Medulla oblongata (tissue), 1 donor: Measurements from ENCODE around the gene TTLL1.

ENCODE experiments used
- DNase-seq: peaks from one replicate; pipeline ENCODE4 v3.0.0-alpha.2; 2015; ENCODE audit errors: extremely low spot score

TTLL1 gene

DNA sequence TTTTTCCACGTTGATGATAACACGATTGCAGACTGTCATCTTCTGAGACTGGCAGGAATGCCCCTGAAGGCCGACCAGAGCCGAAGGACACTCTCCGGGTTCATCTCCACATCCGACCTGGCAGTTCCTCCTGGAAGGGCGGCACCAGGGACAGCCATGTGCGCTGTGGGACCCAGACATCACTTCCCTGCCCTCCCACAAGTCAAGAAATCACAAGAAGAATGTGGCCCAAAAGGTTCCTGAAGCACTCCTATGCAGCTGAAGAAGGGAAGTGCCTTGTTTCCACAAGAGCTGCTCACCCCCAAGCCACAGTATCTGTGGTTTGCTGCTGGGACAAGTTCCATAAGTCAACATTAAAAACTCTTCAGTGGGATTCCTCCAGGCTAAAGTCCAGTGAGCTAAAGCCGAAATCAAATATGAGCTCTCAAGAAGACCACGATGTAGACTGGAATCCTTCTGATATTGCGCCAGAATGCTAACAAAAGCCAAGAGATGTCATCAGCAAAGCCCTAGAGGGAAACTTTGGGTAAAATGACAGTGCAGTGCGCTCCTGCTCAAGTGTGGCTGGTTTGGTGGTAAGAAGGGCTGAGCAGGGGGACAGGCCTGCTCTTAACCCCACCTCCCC lies 95.4 kb downstream of the TTLL1 start:
- peak; percentile 20 for DNase-seq

DNA sequence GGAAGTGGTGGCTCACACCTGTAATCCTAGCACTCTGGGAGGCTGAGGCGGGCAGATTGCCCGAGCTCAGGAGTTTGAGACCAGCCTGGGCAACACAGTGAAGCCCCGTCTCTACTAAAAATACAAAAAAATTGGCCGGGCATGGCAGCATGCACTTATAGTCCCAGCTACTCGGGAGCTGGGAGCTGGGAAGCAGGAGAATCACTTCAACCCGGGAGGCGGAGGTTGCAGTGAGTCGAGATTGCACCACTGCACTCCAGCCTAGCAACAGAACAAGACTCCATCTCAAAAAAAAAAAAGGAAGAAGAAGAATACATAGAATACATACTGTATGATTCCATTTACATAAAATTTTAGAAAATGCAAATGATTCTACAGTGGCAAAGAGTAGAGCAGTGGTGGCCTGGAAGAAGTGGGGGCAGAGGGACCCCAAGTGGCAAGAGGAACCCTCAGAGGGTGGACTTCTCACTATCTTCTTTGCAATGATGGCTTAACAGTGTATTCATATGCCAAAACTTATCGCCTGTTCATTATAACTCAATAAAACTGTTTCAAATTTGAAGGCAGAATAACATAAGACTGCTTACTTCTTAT lies 96.2 kb downstream of the TTLL1 start:
- no peak for DNase-seq

DNA sequence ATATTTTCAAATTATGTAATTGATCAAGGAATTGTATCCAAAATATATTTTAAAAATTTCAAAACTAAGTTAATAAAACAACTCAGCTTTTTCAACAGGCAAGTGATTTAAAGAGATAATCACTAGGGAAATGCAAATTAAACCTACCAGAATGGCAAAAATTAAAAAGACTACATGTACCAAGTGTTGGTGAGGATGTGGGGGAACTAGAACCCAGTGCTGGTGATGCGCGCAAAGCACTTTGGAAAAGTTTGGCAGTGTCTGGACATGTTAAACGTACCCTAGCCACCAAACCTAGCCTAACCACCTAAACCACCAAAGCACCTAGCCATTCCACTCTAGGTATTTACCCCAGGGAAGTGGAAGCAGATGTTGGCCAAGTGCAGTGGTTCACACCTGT lies 97.1 kb downstream of the TTLL1 start:
- no peak for DNase-seq

DNA sequence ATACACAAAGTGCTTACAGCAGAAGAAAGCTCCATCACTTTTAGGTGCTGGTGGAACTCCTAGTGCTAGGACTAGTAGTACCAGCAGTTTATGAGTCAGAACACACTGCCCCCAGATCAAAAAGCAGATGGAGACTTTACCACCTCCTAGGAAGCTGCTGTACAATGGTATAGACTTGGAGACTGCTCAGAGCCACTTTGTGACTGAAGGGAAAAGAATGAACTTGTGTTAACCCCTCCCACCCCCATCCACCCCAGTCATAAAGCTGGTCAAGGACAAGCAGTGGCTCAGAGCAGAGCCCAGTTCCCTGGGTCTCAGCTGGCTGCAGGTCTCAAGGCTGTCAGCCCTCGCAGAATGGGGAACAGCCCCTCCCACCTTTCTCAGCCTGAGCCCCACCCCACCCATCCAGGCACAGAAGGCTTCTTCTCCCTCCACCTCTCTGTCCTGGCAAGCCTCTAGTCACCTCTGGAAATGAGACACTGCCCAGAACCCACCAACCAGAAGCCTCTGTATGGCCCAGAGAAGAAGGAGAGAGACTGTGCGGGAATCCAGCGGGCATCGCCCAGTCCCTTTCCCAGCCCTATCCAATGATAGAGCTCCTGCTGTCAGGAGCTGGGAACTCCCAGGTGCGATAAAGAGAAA lies 98.1 kb downstream of the TTLL1 start:
- no peak for DNase-seq

DNA sequence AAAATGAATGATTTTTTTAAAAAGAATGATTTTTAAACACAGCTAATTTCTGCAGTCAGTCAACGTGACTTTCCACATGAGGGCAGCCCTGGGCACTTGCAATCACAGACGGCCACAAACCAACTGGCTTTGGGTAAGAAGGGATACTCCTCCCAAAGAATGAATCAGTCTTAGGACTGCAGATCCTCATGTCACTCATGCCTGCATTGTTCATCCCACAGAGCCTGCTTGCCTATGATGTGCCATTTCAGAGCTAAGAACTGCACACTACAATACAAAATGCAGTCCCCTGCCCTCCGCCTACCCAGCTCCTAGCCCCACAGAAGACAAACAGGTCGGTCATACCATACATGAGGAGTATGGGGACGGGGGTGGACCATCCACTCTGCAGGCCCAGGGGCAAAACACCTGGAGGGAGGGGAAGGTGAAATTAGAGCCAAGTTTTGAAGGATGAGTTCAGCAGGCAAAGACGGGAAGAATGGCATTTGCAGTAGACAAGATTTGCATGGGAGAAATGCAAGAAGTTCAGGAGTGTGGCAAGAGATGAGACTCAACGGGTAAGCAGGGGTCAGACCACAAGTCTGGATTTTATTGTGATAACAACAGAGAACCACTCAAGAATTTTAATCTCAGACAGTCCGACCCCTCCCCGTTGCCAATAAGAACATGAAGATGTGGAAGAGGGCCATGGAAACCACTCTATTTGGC lies 98.9 kb downstream of the TTLL1 start:
- DNase-seq = no peak
